ENCODE measurements around the gene CARS2.

DNA sequence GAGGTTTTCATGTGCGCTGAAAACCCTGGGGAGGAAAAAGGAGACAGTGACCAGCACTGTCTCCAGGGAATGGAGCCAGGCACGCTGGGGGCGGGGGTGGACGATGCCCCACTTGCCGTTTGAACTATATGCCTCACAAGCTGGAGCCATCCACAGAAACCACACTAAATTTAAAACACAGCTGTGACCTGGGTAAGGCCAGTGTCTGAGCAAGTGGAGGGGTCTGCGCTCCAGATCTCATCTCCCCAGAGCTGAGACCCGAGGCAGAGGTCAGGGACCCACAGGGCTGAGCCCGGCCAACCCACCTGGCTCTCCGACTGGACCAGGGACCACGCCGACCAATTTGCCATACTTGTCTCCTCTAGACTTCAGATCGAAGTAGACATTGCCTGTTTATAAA is 23.2 kb downstream of the CARS2 start:
- no peak for TF ChIP-seq GATA2 (IDR thresholded peaks at IDR 0.05; ENCODE audit: low read depth, low read length)
- no peak for TF ChIP-seq GATA3 (IDR thresholded peaks at IDR 0.05; ENCODE audit: low read depth, low read length)
